IPS-18c (cell line): ENCODE results near the gene NUP214.
"Not testable (repeated sequence)": the region's sequence is repeated elsewhere in the genome, so short reads cannot be mapped to it uniquely, and the experiment has no call there.

Source experiments
- H3K4me3 ChIP-seq: 2 replicates; pipeline ENCODE4 v1.7.0; 2013; ENCODE audit warnings: low read depth, mild to moderate bottlenecking, low read length, moderate library complexity; ENCODE audit not compliant: insufficient read depth
- H3K9me3 ChIP-seq: one replicate; pipeline ENCODE4 v1.6.1; 2013; ENCODE audit warnings: mild to moderate bottlenecking, low read length, moderate library complexity; ENCODE audit not compliant: control insufficient read depth, insufficient read depth

Gene NUP214

DNA sequence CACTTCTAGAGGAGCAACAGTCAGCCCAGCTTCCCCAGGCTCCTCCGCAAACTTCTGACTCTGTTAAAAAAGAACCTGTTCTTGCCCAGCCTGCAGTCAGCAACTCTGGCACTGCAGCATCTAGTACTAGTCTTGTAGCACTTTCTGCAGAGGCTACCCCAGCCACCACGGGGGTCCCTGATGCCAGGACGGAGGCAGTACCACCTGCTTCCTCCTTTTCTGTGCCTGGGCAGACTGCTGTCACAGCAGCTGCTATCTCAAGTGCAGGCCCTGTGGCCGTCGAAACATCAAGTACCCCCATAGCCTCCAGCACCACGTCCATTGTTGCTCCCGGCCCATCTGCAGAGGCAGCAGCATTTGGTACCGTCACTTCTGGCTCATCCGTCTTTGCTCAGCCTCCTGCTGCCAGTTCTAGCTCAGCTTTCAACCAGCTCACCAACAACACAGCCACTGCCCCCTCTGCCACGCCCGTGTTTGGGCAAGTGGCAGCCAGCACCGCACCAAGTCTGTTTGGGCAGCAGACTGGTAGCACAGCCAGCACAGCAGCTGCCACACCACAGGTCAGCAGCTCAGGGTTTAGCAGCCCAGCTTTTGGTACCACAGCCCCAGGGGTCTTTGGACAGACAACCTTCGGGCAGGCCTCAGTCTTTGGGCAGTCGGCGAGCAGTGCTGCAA lies 72.8 kb downstream of the NUP214 start:
- Histone ChIP-seq H3K9me3 (no peaks in the 10 kb centered on the region), H3K4me3 (no peak overlapping the region)

DNA sequence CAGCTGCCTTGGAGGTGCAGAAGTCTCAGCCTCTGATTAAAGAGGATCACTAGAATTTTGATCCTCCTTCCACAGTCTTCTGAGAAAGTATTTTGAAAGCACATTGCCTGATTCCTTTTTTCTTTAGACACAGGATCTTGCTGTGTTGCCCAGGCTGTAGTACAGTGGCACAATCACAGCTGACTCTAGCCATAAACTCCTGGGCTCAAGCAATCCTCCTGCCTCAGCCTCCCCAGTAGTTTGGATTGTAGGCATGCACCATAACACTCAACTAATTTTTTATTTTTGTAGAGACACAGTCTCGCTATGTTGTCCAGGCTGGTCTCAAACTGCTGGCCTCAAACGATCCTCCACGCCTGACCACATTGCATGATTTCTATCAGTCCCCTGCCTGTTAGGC lies 76.5 kb downstream of the NUP214 start:
- Histone ChIP-seq H3K9me3 (no peaks in the 10 kb centered on the region), H3K4me3 (no peak overlapping the region)

DNA sequence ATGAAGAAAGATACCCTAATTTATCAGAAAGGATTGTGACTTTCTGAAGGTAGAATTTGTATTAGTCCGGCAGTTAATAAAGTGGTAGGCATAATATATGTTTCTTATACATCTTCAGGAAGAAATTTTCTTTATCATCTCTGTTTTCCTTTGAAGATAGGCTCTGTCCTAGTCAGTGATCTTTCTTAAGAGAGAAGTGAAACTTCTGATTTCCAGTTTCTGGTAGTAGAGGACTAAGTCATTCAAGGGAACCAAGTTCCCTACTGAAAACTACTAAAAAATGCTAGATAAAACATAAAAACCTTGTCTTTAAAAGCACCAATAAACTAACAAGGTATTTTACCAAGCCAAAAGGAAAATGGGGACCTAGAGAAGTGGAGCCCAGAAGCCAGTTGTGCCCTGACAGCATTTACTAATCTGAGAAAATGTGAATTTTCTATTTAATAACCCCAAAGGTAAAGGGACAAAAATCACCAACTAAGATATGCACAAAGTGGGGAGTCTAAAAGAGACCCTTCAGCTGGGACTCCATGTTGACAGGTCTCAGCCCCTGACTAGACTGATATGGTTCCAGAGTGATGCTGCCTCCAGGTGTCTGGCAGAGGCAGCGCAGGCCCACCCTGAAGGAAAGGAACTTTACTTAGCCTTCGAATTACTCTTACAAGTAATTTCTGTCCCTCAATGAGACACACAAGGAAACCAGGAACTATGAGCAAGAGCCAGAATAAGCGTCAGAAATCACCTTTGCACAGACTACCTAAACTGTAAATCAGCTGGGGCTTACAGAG lies 78.2 kb downstream of the NUP214 start:
- H3K4me3 ChIP-seq: no peak overlapping the region
- H3K9me3 ChIP-seq: no peaks in the 10 kb centered on the region

DNA sequence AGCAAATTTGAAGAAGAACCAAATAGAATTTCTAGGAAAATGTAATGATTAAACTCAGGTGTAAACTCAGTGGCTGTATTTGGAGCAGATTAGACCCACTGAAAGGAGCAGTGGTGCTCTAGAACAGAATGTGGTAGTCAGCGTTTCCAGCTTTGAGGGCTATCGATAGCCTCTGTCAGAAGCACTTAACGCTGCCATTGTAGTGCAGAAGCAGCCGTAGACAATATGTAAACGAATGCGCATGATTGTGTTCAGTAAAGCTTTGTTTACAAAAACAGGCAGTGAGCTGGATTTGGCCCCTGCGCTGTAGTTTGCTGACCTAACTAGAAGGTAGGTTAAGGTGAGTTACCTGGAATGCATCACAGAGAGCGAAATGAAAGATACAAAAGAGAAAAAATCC lies 78.9 kb downstream of the NUP214 start:
- Histone ChIP-seq H3K9me3 (no peaks in the 10 kb centered on the region), H3K4me3 (no peak overlapping the region)

DNA sequence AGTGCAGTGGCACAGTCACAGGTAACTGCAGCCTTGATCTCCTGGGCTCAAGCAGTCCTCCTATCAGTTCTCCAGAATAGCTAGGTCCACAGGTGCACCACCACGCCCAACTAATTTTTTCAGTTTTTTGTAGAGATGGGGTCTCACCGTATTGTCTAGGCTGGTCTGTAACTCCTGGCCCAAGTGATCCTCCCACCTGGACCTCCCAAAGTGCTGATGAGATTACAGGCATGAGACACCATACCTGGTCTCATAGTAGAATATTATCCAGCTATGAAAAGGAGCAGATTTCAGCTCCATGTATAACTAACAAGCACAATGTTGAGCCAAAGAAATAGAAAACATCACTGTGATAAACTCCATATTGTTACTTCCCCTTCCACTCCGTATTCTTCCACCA lies 81.1 kb downstream of the NUP214 start:
- Histone ChIP-seq H3K9me3 (no peaks in the 10 kb centered on the region), H3K4me3 (no peak overlapping the region)

DNA sequence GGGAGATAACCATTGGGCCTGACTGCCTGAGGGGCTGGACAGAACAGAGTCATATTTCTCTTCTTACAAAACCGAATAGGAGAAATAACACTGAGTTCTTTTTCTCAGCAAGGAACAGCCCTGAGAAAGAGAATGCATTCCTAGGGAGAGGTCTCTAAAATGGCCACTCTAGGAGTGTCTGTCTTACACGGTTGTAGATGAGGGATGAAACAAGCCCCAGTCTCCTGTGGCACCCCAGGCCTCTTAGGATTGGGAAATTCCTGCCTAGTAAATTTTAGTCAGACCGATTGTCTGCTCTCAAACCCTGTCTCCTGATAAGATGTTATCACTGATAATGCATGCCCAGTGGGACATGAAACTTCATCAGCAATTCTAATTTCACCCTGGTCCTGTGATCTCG lies 86.5 kb downstream of the NUP214 start:
- not testable (repeated sequence) for H3K4me3 ChIP-seq, H3K9me3 ChIP-seq

DNA sequence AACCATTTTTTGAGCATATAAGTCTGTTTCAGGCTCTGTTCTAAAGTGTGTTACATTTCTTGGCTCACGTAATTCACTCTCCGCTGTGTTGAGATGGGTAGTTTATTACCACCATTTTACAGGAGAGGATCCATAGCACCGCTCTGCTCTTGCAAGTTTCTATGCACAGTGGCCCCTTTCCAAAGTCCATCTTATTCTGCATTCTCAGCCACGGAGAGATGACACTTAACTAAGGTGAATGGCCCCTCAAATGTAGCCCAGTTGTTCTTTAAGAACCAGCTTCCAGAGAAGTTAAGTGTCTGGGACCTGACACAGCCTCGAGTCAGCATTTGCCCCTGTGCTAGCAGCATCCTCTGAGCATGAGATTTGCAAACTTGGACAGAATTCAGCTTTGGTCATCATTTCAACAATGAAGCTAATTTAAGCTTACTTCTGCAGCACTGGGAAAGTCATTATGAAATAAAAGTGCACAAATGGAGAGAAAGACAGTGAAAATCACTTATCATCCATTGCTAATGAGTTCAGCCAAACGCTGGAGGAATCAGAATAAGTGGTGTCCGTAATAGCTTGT lies 89.0 kb downstream of the NUP214 start:
- H3K4me3 ChIP-seq: no peak overlapping the region
- no peaks in the 10 kb centered on the region for H3K9me3 ChIP-seq

DNA sequence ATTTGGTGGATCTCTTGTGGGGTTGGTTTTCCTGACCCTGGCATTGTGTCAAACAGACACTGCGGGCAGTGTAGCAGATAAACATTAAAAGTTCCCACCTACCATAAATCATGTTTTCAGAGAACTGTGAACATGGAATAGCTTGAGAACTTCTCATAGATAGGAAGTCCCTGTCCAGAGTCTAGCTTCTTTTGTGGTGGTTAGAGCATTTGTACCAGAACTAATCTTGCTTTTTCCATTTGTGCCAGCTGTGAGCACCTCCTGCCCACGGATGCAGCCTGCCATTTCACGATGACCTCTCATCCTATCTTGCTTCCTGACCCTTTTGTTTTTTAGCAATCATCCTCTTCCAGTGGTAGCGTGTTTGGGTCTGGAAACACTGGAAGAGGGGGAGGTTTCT lies 89.5 kb downstream of the NUP214 start:
- no peaks in the 10 kb centered on the region for H3K9me3 ChIP-seq

DNA sequence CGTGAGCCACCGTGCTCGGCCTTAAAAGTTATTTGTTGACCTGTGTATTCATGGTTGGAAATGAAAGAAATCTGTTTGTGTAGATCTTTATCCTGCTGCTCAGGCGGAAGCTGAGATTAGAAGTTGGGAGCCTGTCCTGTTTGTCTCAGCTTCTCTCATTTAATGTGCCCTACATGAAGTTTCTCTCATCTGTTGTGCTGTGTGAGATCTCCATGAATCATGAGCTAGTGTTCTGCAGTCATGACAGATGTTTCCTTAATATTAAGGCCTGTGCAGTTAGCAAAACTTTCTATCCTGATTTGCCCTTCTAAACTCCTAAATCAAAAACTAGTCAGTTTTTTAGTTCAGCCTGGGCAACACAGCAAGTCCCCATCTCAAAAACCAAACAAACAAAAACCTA lies 91.4 kb downstream of the NUP214 start:
- Histone ChIP-seq H3K4me3 (no peak overlapping the region), H3K9me3 (no peaks in the 10 kb centered on the region)

More for the DNA sequence above, 89.5 kb downstream of the NUP214 start:
- no peak overlapping the region for H3K4me3 ChIP-seq

DNA sequence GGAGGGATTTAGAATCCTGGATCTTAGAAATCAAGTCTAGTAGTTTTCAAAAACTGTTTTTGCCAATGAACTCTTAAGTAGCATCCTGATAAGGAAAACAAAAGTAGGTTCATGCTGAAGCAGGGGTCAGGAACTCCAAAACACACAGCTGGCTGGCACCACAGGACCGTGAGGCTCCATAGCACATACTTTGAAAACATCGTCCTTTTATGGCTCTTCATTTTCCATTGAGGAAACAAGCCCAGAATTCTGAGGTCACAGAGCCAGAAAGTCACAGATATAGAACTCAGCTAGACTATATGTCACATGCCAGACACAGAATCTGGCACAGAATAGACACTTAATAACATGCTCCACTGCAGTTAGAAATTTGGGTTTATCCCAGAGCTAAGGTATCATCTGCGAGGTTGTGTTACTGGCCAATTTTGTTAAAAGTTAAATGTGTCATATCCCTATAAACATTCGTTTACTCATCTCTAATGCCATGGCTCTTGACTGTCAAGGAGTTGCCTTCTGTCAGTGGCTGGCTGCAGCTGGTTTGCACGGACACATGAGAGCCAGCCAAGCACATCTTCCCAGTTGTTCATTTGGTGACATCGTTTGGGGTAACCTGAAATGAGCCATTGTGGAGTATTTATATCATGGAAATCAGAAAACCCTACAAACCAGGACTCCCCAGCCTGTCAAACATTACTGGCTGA lies 92.1 kb downstream of the NUP214 start:
- no peak overlapping the region for H3K4me3 ChIP-seq
- H3K9me3 ChIP-seq: no peaks in the 10 kb centered on the region

DNA sequence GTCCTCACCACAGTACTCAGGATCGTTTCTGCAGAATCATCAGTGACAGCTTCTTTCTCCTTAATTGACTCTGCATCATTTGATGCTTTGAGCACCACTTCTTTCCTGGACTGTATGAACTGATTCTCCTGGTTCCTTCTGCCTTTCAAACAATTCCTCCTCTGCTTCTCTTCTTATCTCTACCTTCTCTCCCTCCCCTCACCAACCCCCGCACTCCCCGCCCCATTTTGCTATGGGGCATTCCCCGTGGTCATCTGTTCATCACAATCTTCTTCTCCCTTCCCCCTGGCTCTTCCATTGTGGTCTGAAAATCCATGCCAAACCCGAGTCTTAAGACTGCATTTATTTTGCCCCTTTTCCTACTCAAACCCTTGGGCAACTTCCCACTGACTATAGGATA lies 93.0 kb downstream of the NUP214 start:
- Histone ChIP-seq H3K9me3 (no peaks in the 10 kb centered on the region), H3K4me3 (no peak overlapping the region)

DNA sequence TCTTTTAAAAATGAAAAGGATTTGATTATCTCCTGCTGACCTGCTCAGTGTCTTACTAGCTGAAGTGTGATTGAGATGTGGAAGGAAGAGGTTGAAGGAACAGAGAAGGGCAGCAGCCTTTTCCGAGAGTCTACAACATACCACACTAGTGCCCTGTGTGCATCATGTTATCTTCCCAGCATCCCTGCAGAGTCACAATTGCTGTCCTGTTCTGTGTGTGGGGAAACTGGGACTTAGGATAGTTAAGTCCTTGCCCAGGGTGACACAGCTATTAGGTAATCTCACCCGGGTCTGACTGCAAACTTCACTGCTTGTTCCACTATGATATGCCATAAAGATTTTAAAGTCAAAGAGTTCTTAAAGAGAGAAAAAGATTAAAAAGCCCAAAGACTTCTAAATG lies 95.1 kb downstream of the NUP214 start:
- H3K9me3 ChIP-seq: no peaks in the 10 kb centered on the region
- H3K4me3 ChIP-seq: no peak overlapping the region

DNA sequence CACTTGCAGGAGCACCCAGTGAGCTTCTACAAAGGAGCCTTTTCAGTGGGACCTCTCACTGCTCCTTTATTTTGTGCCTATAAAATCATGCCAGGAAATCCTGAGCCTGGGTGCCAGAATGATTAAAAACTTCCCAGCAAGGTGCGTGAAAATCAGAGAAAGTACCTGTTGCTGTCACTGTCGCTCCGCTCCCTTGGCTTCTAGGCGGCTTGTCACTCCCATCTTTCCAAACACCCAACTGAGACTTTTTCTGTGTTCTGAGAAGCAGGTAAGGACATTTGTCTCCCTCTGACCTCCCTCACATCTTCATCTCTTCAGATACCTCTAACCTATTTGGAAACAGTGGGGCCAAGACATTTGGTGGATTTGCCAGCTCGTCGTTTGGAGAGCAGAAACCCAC lies 97.1 kb downstream of the NUP214 start:
- Histone ChIP-seq H3K9me3 (no peaks in the 10 kb centered on the region), H3K4me3 (no peak overlapping the region)

DNA sequence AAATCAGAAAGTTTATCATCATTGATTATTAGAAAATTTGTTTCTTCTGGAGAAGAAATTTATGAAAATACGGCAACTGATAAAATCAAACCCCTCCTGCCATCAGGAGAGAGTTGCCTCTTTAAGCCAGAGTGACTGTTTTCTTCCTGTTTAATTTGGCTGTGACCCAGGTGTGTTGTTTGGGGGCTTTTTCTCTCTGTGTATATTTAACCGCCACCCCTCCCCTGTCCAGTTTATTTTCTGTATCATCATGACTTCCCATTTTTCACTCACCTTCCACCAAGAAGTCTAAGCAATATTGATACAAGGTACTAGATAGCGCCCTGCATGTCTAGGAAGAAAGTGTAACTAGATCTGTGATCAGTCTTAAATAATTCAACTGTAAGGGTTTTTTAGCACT lies 100.8 kb downstream of the NUP214 start:
- no peaks in the 10 kb centered on the region for H3K9me3 ChIP-seq
- H3K4me3 ChIP-seq: no peak overlapping the region

DNA sequence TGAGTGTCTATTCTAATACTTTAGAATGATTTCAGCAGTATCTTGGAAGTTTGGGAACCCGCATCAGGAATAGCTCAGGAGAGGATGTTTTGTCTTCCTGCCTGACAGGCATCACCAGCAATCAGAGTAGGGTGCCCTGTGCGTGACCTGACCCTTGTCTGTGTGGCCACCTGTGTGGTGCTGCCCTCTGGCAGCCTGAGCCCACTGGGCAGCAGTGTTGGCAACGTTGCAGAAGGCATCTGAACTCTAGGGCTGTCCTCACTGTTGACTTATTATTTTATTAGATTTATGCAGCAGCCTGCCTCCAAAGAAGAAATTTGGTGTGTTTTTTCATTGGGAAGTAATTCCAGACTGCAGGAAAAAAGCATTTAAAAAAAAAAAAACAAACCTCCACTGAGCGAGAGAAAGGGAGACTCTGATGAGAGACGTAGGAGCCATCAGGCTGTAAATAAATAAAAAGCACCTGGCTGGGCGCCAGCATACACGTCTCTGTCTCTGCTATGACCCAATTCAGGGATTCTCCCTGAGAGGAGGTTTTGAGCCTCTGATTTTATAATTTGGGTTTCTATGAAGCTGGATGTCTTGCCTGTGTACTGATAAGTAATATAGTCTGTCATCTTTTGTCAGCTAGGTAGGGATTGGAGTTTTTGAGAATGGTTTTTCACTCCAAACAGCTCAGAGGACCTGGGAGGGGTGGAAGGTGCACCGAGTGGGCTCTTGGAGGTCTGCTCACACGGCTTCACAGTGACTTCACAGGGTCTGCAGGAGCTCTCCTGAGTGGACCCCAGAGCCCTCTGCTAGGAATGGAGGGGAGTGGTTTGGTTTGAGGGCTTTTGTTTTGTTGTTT lies 101.9 kb downstream of the NUP214 start:
- Histone ChIP-seq H3K9me3 (no peaks in the 10 kb centered on the region), H3K4me3 (no peak overlapping the region)

DNA sequence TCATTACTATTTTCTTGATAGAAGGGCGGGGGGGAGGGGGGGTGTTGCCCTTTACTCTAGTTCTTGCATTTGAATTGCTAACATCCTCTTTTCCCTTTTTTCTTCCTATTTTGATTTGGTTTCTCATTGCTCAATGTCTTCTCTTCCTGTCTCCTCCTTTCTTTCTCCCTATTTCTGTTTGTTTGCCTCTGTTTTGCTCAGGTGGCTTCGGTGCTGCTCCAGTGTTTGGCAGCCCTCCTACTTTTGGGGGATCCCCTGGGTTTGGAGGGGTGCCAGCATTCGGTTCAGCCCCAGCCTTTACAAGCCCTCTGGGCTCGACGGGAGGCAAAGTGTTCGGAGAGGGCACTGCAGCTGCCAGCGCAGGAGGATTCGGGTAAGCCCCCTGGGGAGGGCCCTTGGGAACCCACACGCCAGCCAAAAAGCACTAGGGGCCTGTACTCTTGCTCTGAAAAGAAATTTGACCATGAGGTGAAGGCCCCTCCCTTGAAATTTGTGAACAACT lies 102.6 kb downstream of the NUP214 start:
- no peak overlapping the region for H3K4me3 ChIP-seq

DNA sequence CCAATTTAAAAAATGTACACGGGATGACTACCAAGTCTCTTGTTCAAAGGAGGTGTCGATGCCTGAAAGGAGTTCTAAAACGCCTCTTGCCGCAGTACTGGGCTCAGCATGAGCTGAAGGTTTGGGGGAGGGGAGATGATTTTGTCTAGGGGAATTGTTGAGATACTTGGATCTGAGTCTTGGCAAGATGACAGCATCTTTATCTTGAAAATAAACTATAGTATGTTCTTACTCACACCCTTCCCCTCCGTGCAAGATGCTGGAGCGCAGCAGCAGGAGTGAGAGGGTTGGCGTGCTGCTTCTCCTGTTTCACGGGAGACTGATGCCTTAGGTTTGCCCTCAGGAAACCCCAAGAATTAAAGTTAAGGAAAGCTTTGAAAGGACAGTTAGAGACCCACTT lies 103.6 kb downstream of the NUP214 start:
- Histone ChIP-seq H3K9me3 (no peaks in the 10 kb centered on the region), H3K4me3 (no peak overlapping the region)

More for the DNA sequence above, 102.6 kb downstream of the NUP214 start:
- no peaks in the 10 kb centered on the region for H3K9me3 ChIP-seq
